NCI-H2081 (cell line): ENCODE results near the gene QARS1.

Experiments used
- DNase-seq, 2 experiments: peaks; one replicate each; lab custom pipeline; 2025; lab: John Stamatoyannopoulos, UW

QARS1 gene

DNA sequence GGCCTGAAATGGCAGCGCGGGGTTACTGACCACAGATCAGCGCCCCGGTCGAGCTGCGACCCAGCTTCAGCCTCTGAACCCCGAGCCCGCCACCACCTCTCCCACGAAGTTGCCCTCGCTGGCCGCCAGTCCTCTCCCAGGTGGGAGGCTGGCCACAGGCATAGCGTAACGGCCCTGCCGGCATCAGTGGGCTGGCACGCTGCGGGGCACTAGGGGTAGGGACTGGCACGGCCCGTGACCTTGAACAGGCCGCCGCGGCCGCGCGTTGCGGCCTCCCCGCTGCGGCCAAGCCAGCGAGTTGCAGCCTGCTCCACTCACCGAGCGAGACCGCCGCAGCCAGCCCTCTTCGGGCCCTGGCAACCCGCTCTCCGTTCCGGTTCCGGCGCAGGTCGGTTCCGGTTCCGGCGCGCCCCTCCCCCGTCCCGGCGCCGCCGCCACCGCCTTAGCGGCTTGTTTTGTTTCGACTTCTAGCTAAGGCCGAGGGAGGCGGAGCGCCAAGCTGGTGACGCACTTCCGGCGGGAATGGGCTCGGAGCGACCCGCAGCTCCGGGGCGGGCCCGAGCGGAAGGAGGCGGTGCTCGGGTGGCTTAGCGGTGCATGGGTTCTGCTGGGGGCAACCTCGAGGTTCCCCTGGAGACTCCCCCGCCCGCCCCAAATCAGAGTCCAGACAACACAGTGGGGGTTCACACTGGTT lies 16.0 kb upstream of the QARS1 start, which contains the start of gene USP19:
USP19 (minus strand) TSS at position 386 of the 694 bp plus-strand sequence. CDS start 1,678 bp downstream, outside the sequence.
- peak; percentile 88 to 90 for DNase-seq

DNA sequence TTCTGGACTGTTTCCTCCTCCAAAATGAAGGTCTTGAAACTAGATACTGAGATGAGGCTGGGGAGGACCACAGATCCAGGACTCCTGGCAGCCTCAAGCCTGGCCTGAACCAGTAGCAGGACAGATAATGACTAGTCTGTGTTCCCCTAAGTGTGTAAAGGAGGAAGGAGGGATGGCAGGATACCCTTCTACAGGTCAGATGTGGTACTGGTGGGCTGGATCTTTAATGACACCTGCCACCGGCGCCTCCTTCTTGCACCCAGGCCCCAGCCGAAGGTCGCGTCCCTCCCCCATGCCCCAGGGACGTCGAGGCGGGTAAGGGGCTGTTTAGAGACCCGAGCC lies 15.5 kb upstream of the QARS1 start:
- DNase-seq: no peak

DNA sequence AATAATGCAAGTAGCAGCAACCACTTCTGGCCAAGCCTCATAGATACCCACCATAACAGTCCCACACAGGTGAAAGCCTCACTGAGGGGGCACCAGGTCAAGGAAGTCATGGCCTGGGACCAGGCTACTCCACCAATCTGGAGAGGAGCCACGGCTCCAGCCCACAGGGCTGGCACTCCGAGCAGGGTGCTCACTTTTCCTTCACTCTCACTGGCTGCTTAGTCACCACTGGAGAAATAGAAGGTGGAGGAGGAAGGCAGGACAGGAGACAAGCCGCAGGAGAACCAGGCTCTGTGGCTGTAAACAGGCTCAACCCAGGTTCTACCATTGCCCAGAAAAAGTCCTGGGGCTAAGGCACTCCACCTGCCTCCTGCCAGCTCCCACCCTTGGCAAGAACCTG lies 14.9 kb upstream of the QARS1 start:
- DNase-seq: no peak

DNA sequence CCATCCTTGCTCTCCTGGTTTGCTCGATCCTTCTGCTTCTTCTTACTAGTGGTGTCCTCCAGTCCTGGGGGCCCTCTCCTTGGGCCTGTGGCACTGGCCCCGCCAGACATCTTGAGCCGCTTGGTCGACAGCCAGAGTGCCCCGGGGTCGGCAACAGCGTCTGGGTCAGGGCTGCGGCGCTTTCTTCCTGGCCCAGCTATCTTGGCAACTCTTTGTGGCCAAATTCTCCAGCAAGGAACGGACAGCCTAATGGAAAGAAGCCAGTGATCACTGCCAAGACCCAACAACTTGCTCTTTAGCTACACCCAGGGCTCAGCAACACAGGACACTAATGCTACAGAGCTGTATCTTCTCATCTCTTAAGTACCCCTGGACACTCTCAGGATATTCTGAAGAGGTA lies 14.5 kb upstream of the QARS1 start:
- no peak for DNase-seq

DNA sequence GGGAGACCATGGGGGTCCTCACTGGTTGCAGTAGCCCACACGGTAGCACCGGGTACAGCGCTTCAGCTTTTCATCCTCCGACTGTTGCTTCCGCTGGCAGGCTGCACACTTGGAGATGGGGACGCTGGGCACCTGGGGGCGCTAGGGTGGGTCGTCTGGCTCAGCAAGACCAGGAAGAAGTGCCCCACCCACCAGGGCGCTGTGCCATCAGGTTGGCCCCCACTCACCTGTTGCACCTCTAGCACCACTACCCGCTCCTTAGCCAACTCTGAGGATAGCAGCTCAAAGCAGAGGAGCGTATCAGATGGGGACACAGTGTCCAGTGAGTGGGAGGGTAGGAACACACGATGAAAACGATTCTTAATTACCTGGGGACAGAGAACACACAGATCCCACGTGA lies 7.7 kb upstream of the QARS1 start:
- no peak for DNase-seq

DNA sequence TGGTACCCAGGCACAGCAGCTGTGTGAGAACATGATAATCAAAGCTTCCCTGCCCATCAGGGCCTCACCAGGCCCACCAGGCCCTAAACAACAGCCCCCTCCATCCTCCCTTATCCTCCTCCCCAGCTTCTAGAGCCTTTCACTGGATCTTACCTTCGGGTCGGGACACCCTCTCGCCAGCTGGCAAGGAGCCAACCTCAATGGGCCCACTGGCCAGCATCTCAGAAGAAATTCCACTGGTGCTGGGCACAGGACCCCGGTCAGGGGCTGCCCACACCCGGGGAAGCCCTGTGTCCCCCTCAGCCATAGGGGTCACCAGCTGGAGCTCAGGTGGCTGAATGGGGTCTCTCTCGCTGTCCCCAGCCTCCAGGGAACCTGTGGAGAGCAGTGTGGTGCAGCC lies 6.8 kb upstream of the QARS1 start:
- no peak for DNase-seq

DNA sequence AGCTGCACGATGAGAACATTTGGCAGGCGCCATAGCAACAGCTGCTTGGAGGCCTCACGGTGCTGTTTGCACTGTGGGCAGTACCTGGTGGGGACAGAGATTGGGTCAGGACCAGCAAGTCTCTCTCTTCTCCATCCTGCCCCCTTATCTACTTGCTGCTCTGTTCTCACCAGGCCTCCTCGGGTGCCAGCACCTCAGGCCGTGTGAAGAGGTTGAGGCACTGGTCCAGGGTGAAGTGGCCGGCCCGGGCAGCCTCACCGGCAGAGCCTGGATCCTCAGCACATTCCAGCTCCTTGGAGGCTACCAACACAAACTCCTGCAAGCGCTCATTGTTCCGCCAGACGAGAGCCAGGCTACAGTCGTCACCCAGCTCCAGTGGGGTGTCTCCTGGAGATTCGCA lies 6.2 kb upstream of the QARS1 start:
- no peak for DNase-seq

DNA sequence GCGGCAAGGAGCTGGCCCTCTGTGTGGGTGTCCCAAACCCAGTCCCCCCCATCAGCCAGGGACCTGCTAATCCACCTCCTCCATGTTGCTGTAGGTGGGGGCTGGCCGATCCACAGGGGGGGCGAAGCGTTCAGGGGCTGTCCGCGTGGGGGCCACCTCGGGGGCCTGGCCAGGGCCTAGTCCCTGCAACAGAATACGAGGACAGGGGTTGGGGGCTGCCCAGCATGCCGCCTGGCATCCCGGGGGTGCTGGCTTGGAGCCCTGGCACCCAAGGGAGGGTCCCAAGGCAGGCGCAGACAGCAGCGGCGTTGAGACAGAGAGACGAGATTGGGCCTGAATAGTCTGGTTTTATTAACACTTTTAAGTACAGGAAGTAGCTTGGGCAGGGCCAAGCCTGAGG lies 3.8 kb upstream of the QARS1 start:
- DNase-seq: no peak

DNA sequence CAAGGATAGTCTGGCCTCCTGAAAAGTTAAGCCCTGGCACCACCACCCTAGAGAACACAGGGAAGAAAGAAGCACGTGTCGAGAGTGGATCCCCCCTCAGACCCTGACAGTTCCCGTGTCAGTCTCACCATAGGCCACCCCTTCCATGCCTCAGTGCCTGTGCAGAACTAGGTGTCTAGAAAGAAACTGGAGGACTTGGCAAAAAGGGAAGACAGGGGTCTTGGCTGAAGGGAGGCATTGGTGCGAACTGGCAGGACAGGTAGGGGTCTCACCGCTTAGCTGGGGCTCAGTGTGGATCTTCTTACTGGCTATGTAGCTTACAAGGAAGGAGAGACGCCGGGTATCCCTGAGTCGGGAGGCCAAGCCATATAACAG lies 518 bp downstream of the QARS1 start:
- no peak for DNase-seq

DNA sequence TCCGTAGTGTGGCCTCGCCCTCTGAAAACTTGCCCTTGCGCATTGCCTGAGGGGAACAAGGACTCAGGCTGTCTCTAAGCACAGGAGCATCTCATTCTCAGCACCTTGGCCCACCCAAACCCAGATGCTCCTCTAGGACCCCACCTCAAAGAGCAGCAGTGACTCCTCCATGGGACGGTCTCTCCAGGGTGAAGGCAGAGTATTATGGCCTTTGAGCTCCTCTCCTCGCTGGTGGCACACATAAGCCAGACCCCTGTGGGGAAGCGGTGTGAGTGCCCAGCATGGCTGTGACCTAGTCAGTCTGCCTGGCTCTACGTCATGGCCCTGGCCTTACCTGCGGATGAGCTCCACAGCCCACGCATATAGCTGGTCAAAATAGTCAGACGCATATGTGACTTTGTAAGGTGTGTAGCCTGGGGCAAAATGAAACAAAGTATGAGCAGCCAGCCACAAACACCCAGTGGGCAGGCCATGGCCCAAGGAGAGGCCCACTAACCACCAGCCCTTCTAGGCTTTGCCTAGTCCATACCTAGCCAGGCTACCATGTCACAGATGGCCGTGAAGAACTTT lies 4.4 kb downstream of the QARS1 start:
- no peak for DNase-seq

DNA sequence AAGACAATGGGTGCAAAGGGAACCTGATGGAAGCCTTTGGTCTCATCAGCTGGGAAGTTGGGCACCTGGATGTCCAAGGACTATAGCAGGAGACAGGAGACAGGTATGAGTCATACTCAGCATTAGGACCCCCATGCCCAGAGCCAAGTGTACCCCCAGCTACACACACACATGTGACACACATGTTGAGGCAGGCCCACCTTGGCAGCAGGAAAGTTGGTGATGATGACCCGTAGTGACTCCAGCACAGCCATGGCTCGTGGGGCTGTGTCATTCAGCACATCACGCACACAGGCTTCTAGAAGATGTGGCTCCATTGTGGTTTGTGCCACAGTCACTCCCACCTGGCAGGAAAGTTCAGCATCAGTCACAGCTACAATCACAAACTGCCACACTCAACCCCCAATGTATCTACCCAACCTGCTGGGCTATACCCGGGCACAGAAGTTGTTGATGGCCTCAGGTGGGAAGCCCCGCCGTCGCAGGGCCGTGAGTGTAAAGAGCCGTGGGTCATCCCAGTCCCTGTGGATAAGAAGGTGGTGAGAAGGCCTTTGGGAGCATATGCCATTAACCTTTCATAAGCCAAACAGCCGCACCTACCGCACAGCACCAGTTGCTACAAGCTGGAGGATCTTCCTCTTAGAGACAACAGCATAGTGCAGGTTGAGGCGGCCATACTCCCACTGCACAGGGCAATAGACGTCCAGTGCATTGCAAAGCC lies 5.5 kb downstream of the QARS1 start:
- DNase-seq: no peak

DNA sequence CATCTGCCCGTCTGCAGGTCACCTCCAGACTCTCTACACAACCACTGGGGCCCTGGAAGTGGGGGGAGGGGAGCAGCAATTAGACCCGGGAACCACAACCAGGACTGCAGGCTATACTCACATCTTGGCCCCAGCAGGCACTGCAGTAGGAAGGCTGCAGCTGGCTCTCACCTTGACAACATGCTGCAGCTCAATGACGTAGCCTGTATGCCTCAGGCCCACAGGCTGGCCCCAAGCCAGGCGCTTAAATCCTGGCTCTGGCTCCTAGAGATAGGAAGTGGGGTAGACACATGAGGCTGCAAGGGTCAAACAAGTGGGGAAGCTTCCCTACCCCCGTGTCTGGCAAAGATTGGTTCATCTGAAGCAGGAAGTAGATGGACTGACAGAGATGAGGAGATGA lies 6.1 kb downstream of the QARS1 start:
- peak; percentile 31 to 68 for DNase-seq

DNA sequence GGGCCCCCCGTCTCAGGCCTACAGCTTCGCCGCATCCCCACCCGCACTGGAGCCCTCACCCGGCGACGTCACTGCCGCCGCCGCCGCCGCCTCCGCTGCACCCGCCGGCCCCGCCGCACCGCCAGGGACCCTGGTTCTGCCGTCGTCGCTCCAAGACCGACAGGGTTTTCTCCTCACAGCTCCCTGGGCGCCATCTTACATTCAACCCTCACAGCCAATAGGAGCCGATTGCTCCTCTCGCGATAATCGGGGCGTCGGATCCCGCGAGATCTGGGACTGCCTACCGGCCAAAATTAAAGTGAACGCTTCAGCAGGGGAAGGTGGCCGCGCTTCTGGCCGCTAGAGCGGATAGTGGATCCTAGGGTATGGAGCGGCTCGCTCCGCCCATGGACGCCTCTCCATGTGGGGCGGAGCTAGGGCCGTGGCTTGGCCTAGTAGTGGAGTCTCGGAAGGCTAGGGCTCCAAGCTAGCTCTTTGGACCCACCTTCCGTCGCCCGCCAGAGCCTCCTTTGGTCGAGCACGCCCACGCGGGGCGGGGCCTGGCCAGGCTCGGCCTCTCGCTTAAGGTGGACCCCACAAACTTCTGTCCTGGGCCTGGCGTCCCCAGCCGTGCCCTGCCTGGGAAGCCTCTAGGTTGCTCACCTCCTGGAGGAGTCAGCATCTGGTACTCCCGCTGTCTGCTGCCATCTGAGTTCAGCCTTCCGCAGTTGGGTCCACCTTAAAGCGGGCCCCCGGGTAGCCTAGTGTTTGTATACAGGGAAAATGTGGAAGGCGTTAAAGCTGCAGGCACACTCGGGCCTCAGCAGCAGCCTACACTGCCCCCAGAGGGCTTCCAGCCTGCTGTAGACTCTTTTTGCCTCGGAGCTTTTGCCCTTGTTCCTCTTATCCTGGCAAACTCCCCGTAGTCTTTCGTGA lies 10.4 kb downstream of the QARS1 start, which contains the start of gene QRICH1:
QRICH1 (minus strand) TSS at position 219 of the 915 bp plus-strand sequence. CDS start 17,054 bp downstream, outside the sequence.
- peak; percentile 95 to 96 for DNase-seq

DNA sequence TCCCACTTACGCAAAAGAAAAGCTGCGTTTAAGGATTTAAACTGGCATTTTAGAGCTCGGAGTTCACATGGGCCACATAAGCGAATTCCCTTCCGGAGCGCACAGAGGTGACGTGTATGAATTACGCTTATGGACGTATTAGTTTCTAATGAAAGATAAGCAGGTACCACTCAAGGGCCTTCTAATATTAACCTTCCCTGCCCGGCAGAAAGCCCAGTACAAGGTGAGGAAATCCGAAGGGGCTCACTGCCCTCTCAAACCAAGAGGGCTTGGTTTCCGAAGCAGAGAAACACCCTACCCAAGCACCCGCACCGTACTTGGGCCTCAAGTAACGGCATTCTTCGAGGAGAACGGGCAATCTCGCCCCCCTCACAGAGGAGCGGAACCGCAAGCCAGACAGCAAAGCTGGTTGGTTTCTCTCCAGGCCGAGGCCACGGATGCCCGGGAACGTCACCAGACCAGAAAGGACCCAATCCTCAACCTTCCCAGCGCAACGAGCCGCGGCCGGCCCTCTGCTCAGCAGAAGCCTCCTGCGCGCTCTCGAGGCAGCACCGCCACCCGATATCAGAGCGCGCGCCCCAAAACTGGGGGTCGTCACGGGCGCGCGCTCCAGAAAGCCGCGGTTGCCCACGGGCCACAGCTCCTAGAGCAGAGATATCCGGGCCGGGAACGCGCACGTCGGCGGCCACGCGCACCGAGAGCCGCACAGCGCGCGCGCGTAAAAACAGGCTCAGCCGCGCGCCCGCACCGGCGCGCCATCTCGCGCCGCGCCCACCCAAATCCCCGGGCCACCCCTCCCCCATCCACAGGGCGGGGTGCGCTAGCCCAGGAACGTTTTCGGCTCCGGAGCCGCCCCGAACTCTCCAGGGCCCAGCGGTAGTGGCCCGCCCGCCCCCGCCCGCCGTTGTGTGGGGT lies 11.4 kb downstream of the QARS1 start:
- DNase-seq: peak; percentile 24 to 63

DNA sequence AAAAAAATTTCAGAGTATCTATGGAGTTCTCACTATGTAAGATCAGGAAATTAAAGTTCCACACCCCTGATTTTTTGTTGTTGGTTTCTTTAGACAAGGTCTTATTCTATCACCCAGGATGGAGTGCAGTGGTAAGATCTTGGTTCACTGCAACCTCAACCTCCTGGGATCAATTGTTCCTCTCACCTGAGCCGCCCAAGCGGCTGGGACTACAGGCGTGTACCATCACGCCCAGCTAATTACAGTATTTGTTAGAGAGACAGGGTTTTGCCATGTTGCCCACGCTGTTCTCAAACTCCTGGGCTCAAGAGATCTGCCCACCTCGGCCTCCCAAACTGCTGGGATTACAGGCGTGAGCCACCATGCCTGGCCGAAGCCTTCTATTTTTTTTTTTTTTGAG lies 23.1 kb downstream of the QARS1 start:
- no peak for DNase-seq

DNA sequence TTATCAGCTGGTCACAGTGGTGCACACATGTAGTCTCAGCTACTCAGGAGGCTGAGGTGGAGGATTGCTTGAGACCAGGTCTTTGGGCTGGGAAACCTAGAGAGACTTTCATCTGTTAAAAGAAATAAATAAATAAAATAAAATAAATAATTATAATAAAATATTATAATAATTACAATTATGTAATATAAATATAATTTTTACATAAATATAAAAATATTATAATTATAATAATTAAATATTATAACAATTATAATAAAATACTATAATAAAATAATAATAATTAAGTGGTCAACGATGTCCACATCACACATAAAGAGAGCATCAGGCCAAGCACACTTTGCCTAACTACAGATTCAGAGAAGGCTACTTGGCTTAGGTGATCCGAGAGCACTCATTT lies 25.3 kb downstream of the QARS1 start:
- DNase-seq: no peak

DNA sequence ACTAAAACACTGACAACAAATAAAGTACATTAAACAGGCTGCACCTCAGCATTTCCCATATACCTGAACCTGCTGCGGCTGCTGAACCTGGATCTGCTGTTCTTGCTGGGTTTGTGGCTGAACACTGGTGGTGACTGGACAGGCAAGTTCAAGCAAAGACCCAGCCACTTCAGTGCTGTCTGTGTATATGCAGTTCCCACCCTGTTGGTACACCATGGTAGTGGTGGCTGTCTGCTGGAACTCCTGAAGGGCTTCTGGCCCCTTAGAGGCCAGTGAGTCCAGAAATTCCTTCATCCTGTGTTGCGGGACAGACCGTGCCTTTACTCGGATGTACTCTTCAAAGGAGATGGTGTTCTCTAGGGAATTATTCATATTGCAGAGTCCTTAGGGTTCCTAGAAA lies 27.9 kb downstream of the QARS1 start:
- no peak for DNase-seq

DNA sequence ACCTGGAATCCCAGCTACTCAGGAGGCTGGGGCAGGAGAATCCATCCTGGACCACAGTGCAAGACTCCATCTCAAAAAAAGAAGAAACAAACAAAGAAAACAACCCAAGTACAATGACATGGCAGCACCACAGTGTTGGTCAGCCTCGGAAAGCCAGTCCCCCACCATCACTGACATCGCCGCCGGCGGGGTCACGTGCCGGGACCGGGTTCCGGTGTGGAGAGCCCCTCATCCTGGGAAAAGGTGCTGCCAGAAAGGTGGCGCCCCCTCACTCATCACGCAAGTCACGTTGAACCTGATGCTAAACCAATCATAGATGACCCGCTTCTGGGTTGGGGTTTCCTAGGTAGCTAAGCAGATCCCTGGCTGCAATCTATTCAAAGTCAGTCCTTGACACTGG lies 28.4 kb downstream of the QARS1 start:
- no peak for DNase-seq

DNA sequence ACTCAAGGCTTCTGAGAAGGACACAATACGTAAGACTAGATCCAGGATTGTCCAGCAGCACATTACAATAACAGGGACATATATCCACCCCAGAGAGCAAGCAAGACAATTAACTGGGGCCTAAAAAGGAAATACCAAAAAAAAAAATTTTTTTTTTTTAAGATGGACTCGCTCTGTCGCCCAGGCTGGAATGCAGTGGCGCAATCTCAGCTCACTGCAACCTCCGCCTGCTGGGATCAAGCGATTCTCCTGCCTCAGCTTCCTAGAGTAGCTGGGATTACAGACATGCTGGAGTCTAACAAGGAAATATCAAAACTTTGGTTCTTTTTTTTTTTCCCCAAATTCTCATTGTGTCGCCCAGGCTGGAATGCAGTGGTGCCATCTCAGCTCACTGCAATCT lies 46.5 kb downstream of the QARS1 start:
- DNase-seq: no peak

DNA sequence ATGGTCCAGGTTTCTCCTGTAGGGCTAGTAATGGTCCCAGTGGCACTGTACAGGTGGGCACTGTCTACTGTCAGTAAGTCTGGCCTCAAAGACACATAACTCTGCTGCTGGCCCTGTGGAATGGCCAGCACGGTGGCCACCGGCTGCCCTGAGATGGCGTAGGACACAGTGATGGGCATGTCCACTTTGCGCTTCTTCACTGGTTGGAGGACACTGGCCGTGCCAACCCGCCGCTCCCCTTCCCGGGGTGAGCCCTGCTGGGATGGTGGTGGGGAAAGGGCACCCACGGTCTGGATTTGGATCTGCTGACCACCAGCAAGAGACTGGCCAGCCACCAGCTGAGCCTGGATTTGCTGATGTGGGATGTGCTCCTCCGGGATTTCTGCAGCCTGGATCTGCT lies 47.3 kb downstream of the QARS1 start:
- DNase-seq: no peak

DNA sequence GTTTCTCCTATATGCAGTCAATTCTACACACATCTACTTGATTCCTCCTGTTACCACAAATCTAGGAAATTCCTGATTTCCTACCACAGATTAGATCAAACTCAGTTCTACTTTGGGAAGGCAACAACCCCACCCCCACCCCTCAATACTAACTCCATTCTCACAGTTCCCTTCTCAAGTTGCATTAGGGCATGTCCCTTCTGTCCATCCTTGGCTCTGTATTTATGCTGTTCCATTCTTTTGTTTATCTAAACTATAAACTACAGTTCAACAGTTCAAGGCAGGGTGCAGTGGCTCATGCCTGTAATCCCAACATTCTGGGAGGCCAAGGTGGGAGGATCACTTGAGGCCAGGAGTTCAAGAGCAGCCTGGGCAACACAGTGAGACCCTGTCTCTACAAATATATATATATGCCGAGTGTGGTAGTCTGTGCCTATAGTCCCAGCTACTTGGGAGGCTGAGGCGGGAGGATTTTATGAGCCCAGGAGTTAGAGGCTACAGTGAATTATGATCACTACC lies 50.2 kb downstream of the QARS1 start:
- DNase-seq: no peak
